Measurements from ENCODE around the gene PREX1.

GRCh38 chr20:48826069-48826468, 1.7 kb downstream of the PREX1 start:
- TF ChIP-seq CTCF (IDR thresholded peaks at IDR 0.05) = no peak
- TF ChIP-seq GABPA (IDR thresholded peaks at IDR 0.05; ENCODE audit: low read depth) = no peak
- no peak for TF ChIP-seq SIN3A (IDR thresholded peaks at IDR 0.05; ENCODE audit: borderline replicate concordance, low read depth, low read length)
- no peak for TF ChIP-seq MXI1 (IDR thresholded peaks at IDR 0.05; ENCODE audit: low read depth, low read length)
- TF ChIP-seq GATA2 (CRISPR knock-in tag; IDR thresholded peaks at IDR 0.05) = no peak
- TF ChIP-seq, protein P1, sequence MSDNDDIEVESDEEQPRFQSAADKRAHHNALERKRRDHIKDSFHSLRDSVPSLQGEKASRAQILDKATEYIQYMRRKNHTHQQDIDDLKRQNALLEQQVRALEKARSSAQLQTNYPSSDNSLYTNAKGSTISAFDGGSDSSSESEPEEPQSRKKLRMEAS (IDR thresholded peaks at IDR 0.05; ENCODE audit: low read depth) = no peak
- TF ChIP-seq EZH2phosphoT487 (IDR thresholded peaks at IDR 0.05; ENCODE audit: borderline replicate concordance, low read depth) = no peak
- no peak for TF ChIP-seq RFX5 (IDR thresholded peaks at IDR 0.05; ENCODE audit: low read length)
- TF ChIP-seq POLR2AphosphoS5 (IDR thresholded peaks at IDR 0.05; ENCODE audit: low read depth, low read length) = no peak
- no peak for TF ChIP-seq TCF12 (IDR thresholded peaks at IDR 0.05)
- no peak for TF ChIP-seq EP300 (IDR thresholded peaks at IDR 0.05; ENCODE audit: borderline replicate concordance in 1 of 2, low read depth in 1 of 2, low read length in 1 of 2)
- TF ChIP-seq TEAD4 (IDR thresholded peaks at IDR 0.05; ENCODE audit: borderline replicate concordance, insufficient read depth) = no peak
